H1 (cell line): ENCODE measurements around the gene FAAP100. TPM values are rescaled to one million over a fixed set of nuclear protein-coding genes. Genes with fewer than 3 reads are reported as not detected.

Experiments
- CTCF ChIA-PET: fragments of 300-600 bp; sonication (Branson Sonifier 250); formaldehyde crosslinking; loops from one replicate; lab custom pipeline; 2021; ENCODE audit not compliant: partially characterized antibody; lab: Charles Lee
- POLR2A ChIA-PET: fragments of 300-600 bp; sonication (Branson Sonifier 250); formaldehyde crosslinking; loops from one replicate; lab custom pipeline; 2021; ENCODE audit warnings: inconsistent platforms; ENCODE audit not compliant: partially characterized antibody; lab: Charles Lee
- DNase-seq, 2 experiments: peaks; one replicate each; pipeline versions ENCODE4 v3.0.0 to v3.0.0-alpha.2; 2010 to 2022; ENCODE audit warnings: low spot score in 2 of 2, low read depth in 1 of 2, mixed read lengths in 1 of 2
- FAIRE-seq: peaks from 2 replicates; lab custom pipeline; 2011; peaks lifted over from hg19 to GRCh38; lab: Jason Lieb, UNC
- H2AFZ ChIP-seq: 2 replicates; pipeline ENCODE4 v1.8.1; 2012; ENCODE audit warnings: low read length, inconsistent platforms
- H2AK5ac ChIP-seq: 2 replicates; pipeline ENCODE4 v1.6.1; 2013; ENCODE audit warnings: low read depth, low read length
- H2BK120ac ChIP-seq: replicated peaks from 2 replicates; pipeline ENCODE3; 2013; ENCODE audit warnings: low read depth, low read length, inconsistent platforms
- H2BK12ac ChIP-seq: 2 replicates; pipeline ENCODE4 v1.6.1; 2013; ENCODE audit warnings: low read depth, low read length
- H2BK15ac ChIP-seq: 2 replicates; pipeline ENCODE4 v1.6.1; 2013; ENCODE audit warnings: low read length
- H2BK20ac ChIP-seq: 2 replicates; pipeline ENCODE4 v1.6.1; 2013; ENCODE audit warnings: low read length
- H2BK5ac ChIP-seq: 2 replicates; pipeline ENCODE4 v1.6.1; 2013; ENCODE audit warnings: low read depth, low read length
- H3K14ac ChIP-seq: 2 replicates; pipeline ENCODE4 v1.6.1; 2013; ENCODE audit warnings: inconsistent platforms; ENCODE audit not compliant: insufficient read length
- H3K18ac ChIP-seq: 2 replicates; pipeline ENCODE4 v1.6.1; 2013; ENCODE audit warnings: low read length; ENCODE audit errors: extremely low read depth
- H3K23ac ChIP-seq: 2 replicates; pipeline ENCODE4 v1.6.1; 2013; ENCODE audit warnings: inconsistent platforms; ENCODE audit not compliant: insufficient read length
- H3K23me2 ChIP-seq: 2 replicates; pipeline ENCODE4 v1.6.1; 2013; ENCODE audit warnings: low read depth, low read length
- H3K27ac ChIP-seq: 2 replicates; pipeline ENCODE4 v1.6.1; 2011; ENCODE audit warnings: low read depth, low read length, inconsistent platforms
- H3K27me3 ChIP-seq, 4 experiments: replicated peaks in 1 of 4; 1 replicate in 1 of 4; 2 replicates in 3 of 4; pipeline versions ENCODE4 v1.6.1 to v1.8.1; 2011 to 2013; ENCODE audit warnings: low read length in 3 of 4, mild to moderate bottlenecking in 3 of 4, inconsistent platforms in 2 of 4, mixed read lengths in 2 of 4, moderate library complexity in 1 of 4; ENCODE audit not compliant: control insufficient read depth in 3 of 4, insufficient read depth in 3 of 4; ENCODE audit errors: extremely low read depth in 1 of 4
- H3K36me3 ChIP-seq, 4 experiments: 2 replicates each; pipeline versions ENCODE4 v1.6.1 to v1.8.1; 2011 to 2013; ENCODE audit warnings: mild to moderate bottlenecking in 4 of 4, low read length in 3 of 4, moderate library complexity in 2 of 4, control low read depth in 1 of 4, inconsistent platforms in 1 of 4; ENCODE audit not compliant: insufficient read depth in 4 of 4, control insufficient read depth in 2 of 4
- H3K4ac ChIP-seq: replicated peaks from 2 replicates; pipeline ENCODE3; 2013; ENCODE audit warnings: low read length, low read depth, mixed read lengths, inconsistent platforms; ENCODE audit not compliant: insufficient read length
- H3K4me1 ChIP-seq, 4 experiments: replicated peaks in 1 of 4; 1 replicate in 1 of 4; 2 replicates in 3 of 4; pipeline versions ENCODE4 v1.6.1 to v1.8.1; 2011 to 2013; ENCODE audit warnings: low read length in 3 of 4, inconsistent platforms in 2 of 4, mixed read lengths in 1 of 4; ENCODE audit not compliant: insufficient read depth in 4 of 4, control insufficient read depth in 3 of 4
- H3K4me2 ChIP-seq, 2 experiments: 2 replicates each; pipeline versions ENCODE4 v1.6.1 to v1.8.1; 2011 to 2013; ENCODE audit warnings: low read depth in 2 of 2, low read length in 2 of 2, control low read depth in 1 of 2, inconsistent platforms in 1 of 2, mild to moderate bottlenecking in 1 of 2; ENCODE audit not compliant: insufficient read depth in 1 of 2
- H3K4me3 ChIP-seq, 4 experiments: fragments of 200-600, 300-600 bp in 1 of 4; sonication (generic), shearing (Covaris generic), sonication (Bioruptor Twin) in 1 of 4; 2 replicates each; pipeline versions ENCODE4 v1.5.1 to v1.8.1; 2011 to 2016; ENCODE audit warnings: low read length in 4 of 4, low read depth in 3 of 4, control low read depth in 2 of 4, inconsistent platforms in 2 of 4, mild to moderate bottlenecking in 2 of 4, mixed read lengths in 1 of 4, moderate library complexity in 1 of 4; ENCODE audit not compliant: insufficient read depth in 2 of 4; ENCODE audit errors: extremely low read depth in 1 of 4
- H3K56ac ChIP-seq: replicated peaks from 2 replicates; pipeline ENCODE3; 2013; ENCODE audit warnings: low read depth, mild to moderate bottlenecking, mixed read lengths, low read length, inconsistent platforms; ENCODE audit not compliant: insufficient read length
- H3K79me1 ChIP-seq: 2 replicates; pipeline ENCODE4 v1.6.1; 2013; ENCODE audit warnings: low read depth, low read length, control low read depth
- H3K79me2 ChIP-seq, 2 experiments: 2 replicates each; pipeline versions ENCODE4 v1.6.1 to v1.8.1; 2012 to 2013; ENCODE audit warnings: low read length in 2 of 2, mild to moderate bottlenecking in 2 of 2, inconsistent platforms in 1 of 2; ENCODE audit not compliant: insufficient read depth in 2 of 2, control insufficient read depth in 1 of 2
- H3K9ac ChIP-seq, 4 experiments: replicated peaks in 1 of 4; 1 replicate in 1 of 4; 2 replicates in 3 of 4; pipeline versions ENCODE4 v1.6.1 to v1.8.1; 2011 to 2013; ENCODE audit warnings: low read depth in 3 of 4, low read length in 3 of 4, control low read depth in 2 of 4, mild to moderate bottlenecking in 2 of 4, moderate library complexity in 2 of 4, inconsistent platforms in 1 of 4; ENCODE audit errors: extremely low read depth in 1 of 4
- H3K9me3 ChIP-seq, 2 experiments: 2 replicates each; pipeline versions ENCODE4 v1.6.1 to v1.8.1; 2012 to 2013; ENCODE audit warnings: mild to moderate bottlenecking in 2 of 2, moderate library complexity in 2 of 2, control low read depth in 1 of 2, inconsistent platforms in 1 of 2, low read depth in 1 of 2, low read length in 1 of 2, mixed read lengths in 1 of 2; ENCODE audit not compliant: insufficient read depth in 2 of 2
- H4K20me1 ChIP-seq, 2 experiments: replicated peaks in 1 of 2; 2 replicates each; pipeline versions ENCODE3 to v1.8.1; 2011 to 2013; ENCODE audit warnings: inconsistent platforms in 2 of 2, low read length in 2 of 2, mild to moderate bottlenecking in 1 of 2; ENCODE audit not compliant: insufficient read depth in 2 of 2, control insufficient read depth in 1 of 2
- H4K5ac ChIP-seq: 2 replicates; pipeline ENCODE4 v1.6.1; 2013; ENCODE audit warnings: low read length, low read depth, mixed read lengths, inconsistent platforms; ENCODE audit not compliant: insufficient read length
- H4K8ac ChIP-seq: 2 replicates; pipeline ENCODE4 v1.8.0; 2013; ENCODE audit warnings: mild to moderate bottlenecking, moderate library complexity, low read length, inconsistent platforms; ENCODE audit not compliant: insufficient read depth; ENCODE audit errors: extremely low read depth
- H4K91ac ChIP-seq: replicated peaks from 2 replicates; pipeline ENCODE3; 2013; ENCODE audit warnings: low read length, mixed read lengths, inconsistent platforms; ENCODE audit not compliant: insufficient read length
- CBX5 ChIP-seq: fragments of 300-800, 300-1000 bp; sonication (generic); IDR thresholded peaks from 2 replicates; pipeline ENCODE4 v1.7.1; 2016; ENCODE audit warnings: antibody characterized with exemption, low read length, low read depth
- EGR1 ChIP-seq: IDR thresholded peaks from 2 replicates; pipeline ENCODE4 v1.6.1; 2011; ENCODE audit warnings: low read depth, low read length, borderline replicate concordance
- EP300 ChIP-seq, 2 experiments: IDR thresholded peaks; 1 replicate in 1 of 2; 2 replicates in 1 of 2; pipeline ENCODE4 v1.6.1; 2011 to 2012; ENCODE audit warnings: low read depth in 2 of 2, low read length in 2 of 2, mild to moderate bottlenecking in 2 of 2, borderline replicate concordance in 1 of 2, inconsistent platforms in 1 of 2, moderate library complexity in 1 of 2
- MAFK ChIP-seq: IDR thresholded peaks from 2 replicates; pipeline ENCODE4 v1.6.1; 2012; ENCODE audit warnings: low read depth, mild to moderate bottlenecking, improper control_type of control experiment, low read length
- NRF1 ChIP-seq: IDR thresholded peaks from 2 replicates; pipeline ENCODE4 v1.6.1; 2011; ENCODE audit warnings: mild to moderate bottlenecking, low read depth, low read length, improper control_type of control experiment
- PHF8 ChIP-seq: fragments of 200-600 bp; sonication (generic); conservative IDR thresholded peaks from 2 replicates; pipeline ENCODE4 v1.7.1; 2012; ENCODE audit warnings: low read depth, mild to moderate bottlenecking, inconsistent platforms, low read length, moderate library complexity
- RFX5 ChIP-seq: IDR thresholded peaks from 2 replicates; pipeline ENCODE4 v1.6.1; 2011; ENCODE audit warnings: low read depth, low read length, improper control_type of control experiment, borderline replicate concordance
- SIX5 ChIP-seq: IDR thresholded peaks from 2 replicates; pipeline ENCODE4 v1.6.1; 2011; ENCODE audit warnings: mild to moderate bottlenecking, low read depth, low read length
- SP1 ChIP-seq: IDR thresholded peaks from 2 replicates; pipeline ENCODE4 v1.6.1; 2011; ENCODE audit warnings: low read depth, low read length
- SP4 ChIP-seq: IDR thresholded peaks from 2 replicates; pipeline ENCODE4 v1.6.1; 2012; ENCODE audit warnings: low read length, inconsistent platforms
- TEAD4 ChIP-seq: IDR thresholded peaks from 2 replicates; pipeline ENCODE4 v1.6.1; 2012; ENCODE audit warnings: low read depth, low read length, inconsistent platforms, mixed read lengths
- WGBS, 2 experiments: shearing (Covaris generic) in 1 of 2; methylation state at CpG; one replicate each; pipeline versions ENCODE4 v1.1.6 to v1.1.7; 2013 to 2015; ENCODE audit warnings: low lambda C conversion rate in 2 of 2, mixed read lengths in 2 of 2, inconsistent platforms in 1 of 2, low coverage in 1 of 2, missing lambda C conversion rate in 1 of 2; ENCODE audit not compliant: insufficient replicate concordance in 2 of 2, insufficient coverage in 1 of 2, insufficient read length in 1 of 2; ENCODE audit errors: extremely low coverage in 1 of 2, missing lambda C conversion rate in 1 of 2; 5-methylcytosine and 5-hydroxymethylcytosine counted together
- polyA plus RNA-seq, 7 experiments: library from polyadenylated mRNA; depleted of rRNA in 3 of 7; stranded (reverse) in 5 of 7; unstranded in 2 of 7; fragments of >200 nt in 5 of 7; fragments of 200-250 nt in 2 of 7; gene quantifications; 1 replicate in 5 of 7; 2 replicates in 1 of 7; 4 replicates in 1 of 7; pipeline versions ENCODE4 v1.2.1 to v1.2.3, GENCODE V29; 2011 to 2013; ENCODE audit warnings: missing spikeins in 2 of 7, mixed read lengths in 2 of 7
- total RNA-seq: library from RNA; stranded (reverse); fragmentation: NEBNext Ultra II Directional; extraction: Animal tissue kit (Norgen Biotek cat#: 25700); gene quantifications from 2 replicates; pipeline ENCODE4 v1.2.1, GENCODE V29; 2021

Gene FAAP100
- total and polyA plus RNA-seq, 2 of the 8 experiments (the other 6 are each of a cell fraction or from before 2014, with no cell fraction given), result 23.2 to 41.8 TPM

DNA sequence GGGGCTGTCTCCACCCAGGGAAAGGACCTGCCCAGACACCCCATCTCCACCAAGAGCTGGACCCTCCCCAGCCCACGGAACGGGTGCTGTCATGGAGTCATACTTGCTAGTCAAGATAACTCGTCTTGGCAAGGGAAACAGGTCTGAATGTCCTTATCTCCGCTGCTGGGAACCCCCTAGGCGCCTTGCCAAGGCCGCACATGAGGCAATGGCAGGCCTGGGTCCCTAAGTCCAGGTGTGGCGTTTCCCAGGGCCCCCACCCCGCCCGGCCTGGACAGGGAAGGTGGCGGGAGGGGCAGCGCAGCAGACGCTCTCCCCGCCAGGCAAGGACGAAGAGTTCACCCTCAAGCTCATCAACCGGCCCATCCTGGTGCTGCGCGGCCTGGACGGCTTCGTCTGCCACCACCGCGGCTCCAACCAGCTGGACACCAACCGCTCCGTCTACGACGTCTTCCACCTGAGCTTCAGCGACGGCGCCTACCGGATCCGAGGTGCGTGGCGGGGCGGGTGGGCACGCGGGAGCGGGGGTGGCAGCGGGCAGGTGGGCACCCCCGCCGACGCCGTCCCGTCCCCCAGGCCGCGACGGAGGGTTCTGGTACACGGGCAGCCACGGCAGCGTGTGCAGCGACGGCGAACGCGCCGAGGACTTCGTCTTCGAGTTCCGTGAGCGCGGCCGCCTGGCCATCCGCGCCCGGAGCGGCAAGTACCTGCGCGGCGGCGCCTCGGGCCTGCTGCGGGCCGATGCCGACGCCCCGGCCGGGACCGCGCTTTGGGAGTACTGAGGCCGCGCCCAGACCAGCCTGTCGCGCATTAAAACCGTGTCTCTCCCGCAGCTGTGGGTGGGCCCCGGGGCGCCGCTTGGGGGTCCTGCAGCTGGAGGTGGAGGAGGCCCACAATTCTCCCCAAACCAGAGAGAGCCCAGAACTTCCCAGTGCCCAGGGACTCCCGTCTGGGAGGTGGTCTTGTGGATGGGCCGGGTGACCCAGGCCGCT lies 15.6 kb downstream of the FAAP100 start:
- no peak overlapping the region for H3K4ac ChIP-seq
- DNase-seq (peak in 1 of 2 experiments; percentile 77), FAIRE-seq (no peak)
- ChIA-PET CTCF (interaction anchor here (0.8 to 3.6 kb wide), 15 partner anchors 8 to 325 kb away, joined by 3 to 33 read pairs (median 4); partner anchors contain the start of gene FSCN2), POLR2A (interaction anchor here (0.7 to 5.9 kb wide), 12 partner anchors 9 to 278 kb away, joined by 3 to 125 read pairs (median 4); partner anchors contain the start of genes ACTG1, BAHCC1, FAAP100 and FSCN2)
- H2BK5ac ChIP-seq, result no peak overlapping the region
- no peak overlapping the region for H4K91ac ChIP-seq
- no peak overlapping the region for H3K56ac ChIP-seq
- peaks cover 0 to 11% (median 5%) of the 10 kb centered on the region in 4 experiments; a peak in 5 of 7 replicates for H3K4me1 ChIP-seq
- no peak overlapping the region for H2AK5ac ChIP-seq
- H3K18ac ChIP-seq, result peak overlapping the region; percentile 32; the same call in 1 of the 2 replicates
- H3K14ac ChIP-seq, result no peak overlapping the region
- peaks cover 20% of the 10 kb centered on the region; the same call in 1 of the 2 replicates for H3K23me2 ChIP-seq
- H4K8ac ChIP-seq, result peak overlapping the region; percentile 89
- peaks cover 8 to 28% (median 24%) of the 10 kb centered on the region in 4 experiments; a peak in 6 of 7 replicates for H3K27me3 ChIP-seq
- H3K23ac ChIP-seq, result no peak overlapping the region
- no peak overlapping the region for H2BK20ac ChIP-seq
- H3K9me3 ChIP-seq, result peaks cover 0 to 7% of the 10 kb centered on the region in 2 experiments; a peak in 2 of 4 replicates
- peaks cover 0 to 10% (median 0%) of the 10 kb centered on the region in 4 experiments; a peak in 4 of 8 replicates for H3K36me3 ChIP-seq
- WGBS, 2 experiments, result 29% methylated on average over 55 of the region's 89 CpGs; no CpG with 5 or more reads in 1 of the 2 experiments
- H4K20me1 ChIP-seq, result peaks cover 2 to 6% of the 10 kb centered on the region in 2 experiments
- no peak overlapping the region for H4K5ac ChIP-seq
- no peak overlapping the region for H2BK120ac ChIP-seq
- no peak overlapping the region for H3K27ac ChIP-seq
- no peaks in the 10 kb centered on the region for H3K79me2 ChIP-seq
- H3K4me2 ChIP-seq, result peak overlapping the region; percentile 57 to 72
- H2BK15ac ChIP-seq, result no peak overlapping the region
- no peak overlapping the region for H2BK12ac ChIP-seq
- 0 out of 2 replicates have a peak, but pooled peaks cover 3% of the 10 kb centered on the region for H3K79me1 ChIP-seq
- H3K9ac ChIP-seq, result no peak overlapping the region
- no peak overlapping the region for H2AFZ ChIP-seq
- peak overlapping the region in 1 of 4 experiments; percentile 51; a peak in 3 of 8 replicates for H3K4me3 ChIP-seq
- TF ChIP-seq SP1 (no peak), CBX5 (no peak), SP4 (no peak), SIX5 (no peak), NRF1 (no peak), MAFK (no peak), EGR1 (no peak), PHF8 (no peak), TEAD4 (no peak), RFX5 (no peak), EP300 (IDR thresholded peaks at IDR 0.05; ENCODE audit: borderline replicate concordance in 1 of 2, low read depth in 2 of 2, low read length in 2 of 2) (no peak)
